Testis (tissue), 2 donors: ENCODE data around the gene KLHL29.

Experiments
- CTCF ChIP-seq, 3 experiments: fragments of 450-650 bp in 2 of 3; fragments of 200-600 bp in 1 of 3; sonication (generic) in 1 of 3; IDR thresholded peaks; one replicate each; pipeline ENCODE4 v1.5.1; 2016 to 2019; ENCODE audit warnings: antibody characterized with exemption in 3 of 3, mild to moderate bottlenecking in 2 of 3, moderate library complexity in 1 of 3
- POLR2A ChIP-seq: fragments of 450-650 bp; IDR thresholded peaks from one replicate; pipeline ENCODE4 v1.6.1; 2017; ENCODE audit warnings: antibody characterized with exemption, mild to moderate bottlenecking, moderate library complexity

DNA sequence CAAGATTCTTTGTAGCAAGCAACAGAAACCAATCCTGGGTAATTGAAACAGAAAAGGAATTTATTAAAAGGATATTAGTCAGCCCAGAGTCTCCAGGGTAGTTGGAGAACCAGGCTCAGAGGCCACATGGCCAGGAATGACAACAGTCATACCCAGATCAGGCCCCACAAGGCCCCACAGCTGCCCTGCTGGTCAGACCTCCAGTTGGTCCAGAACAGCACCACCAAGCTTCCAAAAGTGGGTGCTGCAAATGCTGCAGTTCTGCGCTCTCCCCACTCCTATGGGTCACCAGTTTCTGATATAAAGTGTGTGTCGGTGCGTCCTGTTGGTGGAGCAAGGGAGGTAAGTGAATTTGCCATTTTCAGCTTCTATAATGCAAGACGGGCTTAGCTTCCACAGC is 29.9 kb downstream of the KLHL29 start:
- TF ChIP-seq CTCF (IDR thresholded peaks at IDR 0.05) (no peak), POLR2A (no peak)
